NCI-H446 treated with DMSO at 0.1 percent for 48 hours (cell line): ENCODE data around the gene FCHO1.
A peak's percentile ranks its signal among the peaks of the same experiment; 100 is the strongest.
"Not testable (repeated sequence)": the region's sequence is repeated elsewhere in the genome, so short reads cannot be mapped to it uniquely, and the experiment has no call there.

ENCODE experiments used
- DNase-seq: peaks from one replicate; lab custom pipeline; 2025; lab: John Stamatoyannopoulos, UW

FCHO1 gene

GRCh38 chr19:17765069-17765618 is 13.9 kb downstream of the FCHO1 start:
- DNase-seq = no peak

GRCh38 chr19:17766543-17767131 is 15.4 kb downstream of the FCHO1 start:
- DNase-seq = peak; percentile 53

GRCh38 chr19:17767559-17767958 is 16.3 kb downstream of the FCHO1 start:
- DNase-seq = no peak

GRCh38 chr19:17770613-17771012 is 19.3 kb downstream of the FCHO1 start:
- no peak for DNase-seq

- no peak for DNase-seq
Observed at GRCh38 chr19:17772172-17772571, 20.9 kb downstream of the FCHO1 start.

GRCh38 chr19:17775245-17775927 is 24.1 kb downstream of the FCHO1 start:
- no peak for DNase-seq

- DNase-seq = no peak
Observed at GRCh38 chr19:17775991-17776803, 24.9 kb downstream of the FCHO1 start.

GRCh38 chr19:17777840-17778239 is 26.6 kb downstream of the FCHO1 start:
- DNase-seq = not testable (repeated sequence)

- DNase-seq = no peak
Observed at GRCh38 chr19:17778251-17778967, 27.1 kb downstream of the FCHO1 start.

GRCh38 chr19:17778968-17779929 is 28.0 kb downstream of the FCHO1 start:
- no peak for DNase-seq

- no peak for DNase-seq
Observed at GRCh38 chr19:17780781-17781180, 29.5 kb downstream of the FCHO1 start.

GRCh38 chr19:17783721-17784120 is 32.4 kb downstream of the FCHO1 start:
- not testable (repeated sequence) for DNase-seq

- peak; percentile 28 for DNase-seq
Observed at GRCh38 chr19:17784201-17785008, 33.1 kb downstream of the FCHO1 start.

- no peak for DNase-seq
Observed at GRCh38 chr19:17787274-17787913, 36.1 kb downstream of the FCHO1 start.

GRCh38 chr19:17788632-17789031 is 37.4 kb downstream of the FCHO1 start:
- DNase-seq = no peak

- DNase-seq = no peak
Observed at GRCh38 chr19:17790059-17790780, 38.9 kb downstream of the FCHO1 start.

GRCh38 chr19:17794412-17794730 is 43.1 kb downstream of the FCHO1 start:
- DNase-seq = no peak

GRCh38 chr19:17794731-17795494 is 43.6 kb downstream of the FCHO1 start, which contains the start of gene B3GNT3:
Gene B3GNT3, plus strand, starts transcription at chr19:17795138. Its CDS starts 12,670 bp downstream, at chr19:17807808.
- no peak for DNase-seq
